Stomach (tissue), 4 donors: ENCODE measurements around the gene CAMSAP2.

Experiments used
- CTCF ChIP-seq, 7 experiments: fragments of 450-650 bp in 4 of 7; fragments of 200-600 bp in 3 of 7; sonication (generic) in 3 of 7; IDR thresholded peaks; one replicate each; pipeline ENCODE4 v1.5.1; 2016 to 2019; ENCODE audit warnings: antibody characterized with exemption in 7 of 7, control low read depth in 2 of 7, mild to moderate bottlenecking in 1 of 7
- POLR2AphosphoS5 ChIP-seq, 3 donors: sonication (generic); formaldehyde crosslinking; IDR thresholded peaks; one replicate each; pipeline ENCODE4 v1.6.1; 2016; ENCODE audit warnings: antibody characterized with exemption in 3 of 3

GRCh38 chr1:200727257-200727656 lies 11.4 kb upstream of the CAMSAP2 start:
- TF ChIP-seq POLR2AphosphoS5 (IDR thresholded peaks at IDR 0.05) (no peak), CTCF (IDR thresholded peaks at IDR 0.05) (no peak)
